ENCODE results near the gene GLMN.

DNA sequence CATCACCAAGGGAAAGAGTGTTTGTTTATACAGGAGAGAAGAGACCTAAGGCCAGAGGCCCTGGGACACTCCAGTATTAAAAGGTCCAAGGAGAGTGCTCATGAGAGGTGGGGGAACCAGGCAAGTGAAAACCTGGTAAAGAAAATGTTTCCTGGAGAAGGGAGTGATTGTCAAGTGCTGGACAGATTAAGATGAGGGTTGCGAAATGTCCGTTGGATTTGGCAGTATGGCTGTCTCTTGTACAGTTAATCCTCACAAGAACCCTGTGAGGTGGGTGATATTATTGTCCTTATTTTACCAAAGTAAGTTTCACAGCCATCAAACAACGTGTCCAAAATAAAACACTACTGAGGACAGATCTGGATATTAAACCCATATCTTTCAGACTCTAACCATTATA, 44.3 kb upstream of the GLMN start:
- TF ChIP-seq EZH2 (IDR thresholded peaks at IDR 0.05; ENCODE audit: insufficient read depth, poor library complexity, severe bottlenecking) (no peak), EZH2phosphoT487 (IDR thresholded peaks at IDR 0.05; ENCODE audit: insufficient read depth, low read depth) (no peak)
